GM13977 (cell line): ENCODE data around the gene CCIN.

ENCODE experiments used
- DNase-seq: peaks from one replicate; pipeline ENCODE4 v3.0.0; 2012; ENCODE audit warnings: low spot score
- CTCF ChIP-seq: IDR thresholded peaks from 2 replicates; pipeline ENCODE4 v1.5.1; 2012; ENCODE audit warnings: mild to moderate bottlenecking, control low read depth; ENCODE audit not compliant: insufficient read depth; ENCODE audit errors: extremely low read depth, missing control alignments
- in situ Hi-C: fragments of 300-500 bp; cut with MboI; formaldehyde crosslinking; loops from one replicate; pipeline ENCODE4 v1.12.0; 2022; ENCODE audit warnings: low sequenced_read_pairs, low pct_unique_long_range_greater_than_20kb, mixed read lengths, inconsistent platforms; ENCODE audit not compliant: unreplicated experiment

CCIN gene

DNA sequence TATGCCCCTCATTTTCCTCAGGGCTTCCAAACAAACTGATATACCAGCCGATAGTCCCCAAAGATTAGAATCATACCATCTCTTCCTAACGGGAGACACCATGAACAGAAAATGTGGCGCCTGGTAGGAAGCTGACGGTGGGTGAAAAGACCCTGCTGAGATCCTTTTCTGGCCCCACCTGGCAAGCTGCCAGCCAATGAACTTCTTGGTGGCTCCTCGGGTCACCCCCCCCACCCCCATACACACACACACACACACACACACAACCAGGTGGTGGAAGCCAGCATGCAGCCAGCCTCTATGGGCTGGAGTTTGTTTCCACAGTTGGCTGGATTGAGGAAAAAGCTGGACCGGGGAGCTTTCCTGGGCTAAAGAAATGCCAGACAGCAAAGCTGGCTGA is 4.8 kb upstream of the CCIN start:
- TF ChIP-seq CTCF, result no peak
- in situ Hi-C loops, result no loop called here
- DNase-seq, result no peak

- no peak for TF ChIP-seq CTCF
- no peak for DNase-seq
- in situ Hi-C loops, result loop anchor here (5.0 kb wide), 1 partner anchor 63 kb away; no protein-coding TSS in a partner anchor
These were observed 4.2 kb upstream of the CCIN start for GRCh38 chr9:36164989-36165388.

- DNase-seq, result no peak
- no peak for TF ChIP-seq CTCF
- in situ Hi-C loops, result loop anchor here (5.0 kb wide), 1 partner anchor 63 kb away; no protein-coding TSS in a partner anchor
These were observed 3.4 kb upstream of the CCIN start for GRCh38 chr9:36165826-36166167.

- in situ Hi-C loops, result loop anchor here (5.0 kb wide), 1 partner anchor 64 kb away; no protein-coding TSS in a partner anchor
These were observed 2.8 kb upstream of the CCIN start for GRCh38 chr9:36166168-36166927.

DNA sequence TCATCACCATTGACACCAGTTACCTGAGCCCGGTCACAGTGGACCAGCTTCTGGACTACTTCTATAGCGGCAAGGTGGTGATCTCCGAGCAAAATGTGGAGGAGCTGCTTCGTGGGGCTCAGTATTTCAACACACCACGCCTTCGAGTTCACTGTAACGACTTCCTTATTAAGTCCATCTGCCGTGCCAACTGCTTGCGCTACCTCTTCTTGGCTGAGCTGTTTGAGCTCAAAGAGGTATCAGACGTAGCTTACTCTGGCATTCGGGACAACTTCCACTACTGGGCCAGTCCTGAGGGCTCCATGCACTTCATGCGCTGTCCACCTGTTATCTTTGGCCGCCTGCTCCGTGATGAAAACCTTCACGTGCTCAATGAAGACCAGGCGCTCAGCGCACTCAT is 520 bp downstream of the CCIN start:
- in situ Hi-C loops, result loop anchor here (5.0 kb wide), 1 partner anchor 67 kb away; no protein-coding TSS in a partner anchor
- TF ChIP-seq CTCF, result no peak
- no peak for DNase-seq

More at GRCh38 chr9:36166168-36166927, 2.8 kb upstream of the CCIN start:
- peak; percentile 93 for DNase-seq
- peak; percentile 97 for TF ChIP-seq CTCF

DNA sequence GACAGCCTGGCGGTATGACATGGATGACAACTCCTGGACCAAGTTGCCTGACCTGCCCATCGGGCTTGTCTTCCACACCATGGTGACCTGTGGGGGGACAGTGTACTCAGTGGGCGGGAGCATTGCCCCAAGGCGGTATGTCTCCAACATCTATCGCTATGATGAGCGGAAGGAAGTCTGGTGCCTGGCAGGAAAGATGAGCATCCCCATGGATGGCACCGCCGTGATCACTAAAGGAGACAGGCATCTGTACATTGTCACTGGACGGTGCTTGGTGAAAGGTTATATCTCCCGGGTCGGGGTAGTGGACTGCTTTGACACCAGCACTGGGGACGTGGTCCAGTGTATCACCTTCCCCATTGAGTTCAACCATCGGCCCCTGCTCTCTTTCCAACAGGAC is 1.3 kb downstream of the CCIN start:
- DNase-seq, result no peak
- no peak for TF ChIP-seq CTCF
- in situ Hi-C loops, result no loop called here

GRCh38 chr9:36173861-36174260 is 4.7 kb downstream of the CCIN start:
- in situ Hi-C loops, result no loop called here
- no peak for TF ChIP-seq CTCF
- DNase-seq, result no peak
